SK-N-SH treated with all-trans-retinoic acid at 6 μM for 48 hours (cell line): Measurements from ENCODE around the gene ABLIM1.
"Not testable (repeated sequence)": the region's sequence is repeated elsewhere in the genome, so short reads cannot be mapped to it uniquely, and the experiment has no call there.

ENCODE experiments used
- ATAC-seq: fragments of 200-7000 bp; cut with Tn5 transposase; 3 replicates; pipeline ENCODE4 v1.9.1; 2020; ENCODE audit warnings: mild to moderate bottlenecking, moderate library complexity
- BACH2 ChIP-seq: fragments of 250-450 bp; sonication (Bioruptor Pico); IDR thresholded peaks from 2 replicates; pipeline ENCODE4 v1.9.0; 2021; ENCODE audit warnings: mild to moderate bottlenecking, borderline replicate concordance
- CREB5 ChIP-seq: fragments of 250-450 bp; sonication (Bioruptor Pico); IDR thresholded peaks from 2 replicates; pipeline ENCODE4 v1.5.1; 2020; ENCODE audit warnings: low read depth, mild to moderate bottlenecking, moderate library complexity
- CSRNP3 ChIP-seq: fragments of 250-450 bp; sonication (Bioruptor Pico); IDR thresholded peaks from 2 replicates; pipeline ENCODE4 v1.5.1; 2021; ENCODE audit warnings: mild to moderate bottlenecking, moderate library complexity
- GLIS3 ChIP-seq: fragments of 250-450 bp; sonication (Bioruptor Pico); IDR thresholded peaks from 2 replicates; pipeline ENCODE4 v1.5.0; 2020; ENCODE audit warnings: mild to moderate bottlenecking, moderate library complexity
- ISL1 ChIP-seq: fragments of 250-450 bp; sonication (Bioruptor Pico); IDR thresholded peaks from 2 replicates; pipeline ENCODE4 v2.1.2; 2022; ENCODE audit warnings: mild to moderate bottlenecking, moderate library complexity
- OSR1 ChIP-seq: fragments of 250-450 bp; sonication (Bioruptor Pico); IDR thresholded peaks from 2 replicates; pipeline ENCODE4 v1.8.0; 2022; ENCODE audit warnings: moderate library complexity, mild to moderate bottlenecking, inconsistent platforms
- PATZ1 ChIP-seq: fragments of 250-450 bp; sonication (Bioruptor Pico); IDR thresholded peaks from 2 replicates; pipeline ENCODE4 v1.8.0; 2020; ENCODE audit warnings: mild to moderate bottlenecking, moderate library complexity, borderline replicate concordance
- POU6F1 ChIP-seq: fragments of 250-450 bp; sonication (Bioruptor Pico); IDR thresholded peaks from 2 replicates; pipeline ENCODE4 v1.8.0; 2021; ENCODE audit warnings: low read depth, mild to moderate bottlenecking, moderate library complexity, borderline replicate concordance
- PPARA ChIP-seq: fragments of 250-450 bp; sonication (Bioruptor Pico); IDR thresholded peaks from 2 replicates; pipeline ENCODE4 v1.5.0; 2020; ENCODE audit warnings: mild to moderate bottlenecking, borderline replicate concordance
- RARB ChIP-seq: fragments of 250-450 bp; sonication (Bioruptor Pico); IDR thresholded peaks from 2 replicates; pipeline ENCODE4 v1.8.0; 2021; ENCODE audit warnings: mild to moderate bottlenecking, moderate library complexity
- SNAI2 ChIP-seq: fragments of 250-450 bp; sonication (Bioruptor Pico); IDR thresholded peaks from 2 replicates; pipeline ENCODE4 v1.5.0; 2020; ENCODE audit warnings: mild to moderate bottlenecking, moderate library complexity
- TCF4 ChIP-seq: fragments of 250-450 bp; sonication (Bioruptor Pico); IDR thresholded peaks from 2 replicates; pipeline ENCODE4 v1.8.0; 2021; ENCODE audit warnings: mild to moderate bottlenecking, moderate library complexity, borderline replicate concordance
- TOX ChIP-seq: fragments of 250-450 bp; sonication (Bioruptor Pico); IDR thresholded peaks from 2 replicates; pipeline ENCODE4 v1.8.0; 2021; ENCODE audit warnings: mild to moderate bottlenecking, moderate library complexity, borderline replicate concordance
- ZC3H10 ChIP-seq: fragments of 250-450 bp; sonication (Bioruptor Pico); IDR thresholded peaks from 2 replicates; pipeline ENCODE4 v1.5.1; 2021; ENCODE audit warnings: mild to moderate bottlenecking, moderate library complexity
- ZFP3 ChIP-seq: fragments of 250-450 bp; sonication (Bioruptor Pico); IDR thresholded peaks from 2 replicates; pipeline ENCODE4 v1.5.0; 2020; ENCODE audit warnings: mild to moderate bottlenecking, moderate library complexity
- ZFP30 ChIP-seq: fragments of 450-650 bp; formaldehyde crosslinking; IDR thresholded peaks from 2 replicates; pipeline ENCODE4 v1.5.0; 2022; ENCODE audit warnings: mild to moderate bottlenecking, moderate library complexity
- ZNF565 ChIP-seq: fragments of 450-650 bp; formaldehyde crosslinking; conservative IDR thresholded peaks from 2 replicates; pipeline ENCODE4 v1.5.0; 2020; ENCODE audit warnings: low read depth, mild to moderate bottlenecking, moderate library complexity
- ZNF70 ChIP-seq: fragments of 450-650 bp; formaldehyde crosslinking; IDR thresholded peaks from 2 replicates; pipeline ENCODE4 v1.5.0; 2020; ENCODE audit warnings: mild to moderate bottlenecking, moderate library complexity

Gene ABLIM1

GRCh38 chr10:114703377-114704107 is 45.5 kb upstream of the ABLIM1 start:
- peak; percentile 84 for ATAC-seq
- no peak for TF ChIP-seq TOX (CRISPR knock-in tag)
- no peak for TF ChIP-seq BACH2 (CRISPR knock-in tag)
- no peak for TF ChIP-seq ZFP3 (CRISPR knock-in tag)
- TF ChIP-seq ISL1 = no peak
- no peak for TF ChIP-seq TCF4

- TF ChIP-seq GLIS3 = no peak
- TF ChIP-seq ISL1 = peak; percentile 54
- TF ChIP-seq, all 23 proteins: peak for 1
- peak; percentile 89 for ATAC-seq
Observed at GRCh38 chr10:114698271-114699061, 40.4 kb upstream of the ABLIM1 start.

GRCh38 chr10:114697061-114697598 is 39.1 kb upstream of the ABLIM1 start:
- TF ChIP-seq ZNF70 (CRISPR knock-in tag) = no peak
- no peak for TF ChIP-seq ZNF565
- 0 out of 2 replicates have a peak, but pooled peaks have one; percentile 19 for TF ChIP-seq ISL1
- TF ChIP-seq, all 23 proteins: peak for 1
- peak; percentile 33 for ATAC-seq

GRCh38 chr10:114696301-114696700 is 38.2 kb upstream of the ABLIM1 start:
- not testable (repeated sequence) for ATAC-seq

GRCh38 chr10:114694752-114695151 is 36.7 kb upstream of the ABLIM1 start:
- TF ChIP-seq PPARA (CRISPR knock-in tag) = no peak
- no peak for ATAC-seq

- ATAC-seq = no peak
Observed at GRCh38 chr10:114694062-114694461, 36.0 kb upstream of the ABLIM1 start.

GRCh38 chr10:114691442-114691941 is 33.4 kb upstream of the ABLIM1 start:
- peak; percentile 64 for ATAC-seq
- no peak for TF ChIP-seq CSRNP3
- TF ChIP-seq ISL1 = peak; percentile 18
- TF ChIP-seq ZNF565 = no peak

More at GRCh38 chr10:114694062-114694461, 36.0 kb upstream of the ABLIM1 start:
- TF ChIP-seq ISL1 = no peak
- no peak for TF ChIP-seq ZFP30 (CRISPR knock-in tag)
- TF ChIP-seq, all 23 proteins: peak for 0

- no peak for TF ChIP-seq TCF4
- no peak for TF ChIP-seq OSR1 (CRISPR knock-in tag)
- no peak for TF ChIP-seq PATZ1
- no peak for TF ChIP-seq RARB (CRISPR knock-in tag)
- TF ChIP-seq TOX (CRISPR knock-in tag) = no peak
- ATAC-seq = no peak
Observed at GRCh38 chr10:114688786-114689185, 30.7 kb upstream of the ABLIM1 start.

GRCh38 chr10:114687459-114687858 is 29.4 kb upstream of the ABLIM1 start:
- peak; percentile 67 for ATAC-seq
- peak; percentile 58 for TF ChIP-seq TOX (CRISPR knock-in tag)
- TF ChIP-seq ZNF70 (CRISPR knock-in tag) = no peak
- TF ChIP-seq GLIS3 = no peak
- TF ChIP-seq PATZ1 = peak; percentile 71; the same call in 1 of the 2 replicates
- TF ChIP-seq ZC3H10 = peak; percentile 76; the same call in 1 of the 2 replicates
- TF ChIP-seq CREB5 = peak; percentile 72; the same call in 1 of the 2 replicates
- TF ChIP-seq SNAI2 (CRISPR knock-in tag) = no peak
- 0 out of 2 replicates have a peak, but pooled peaks have one; percentile 22 for TF ChIP-seq POU6F1 (CRISPR knock-in tag)
